SH-SY5Y (cell line): Measurements from ENCODE around the gene HOXD11.

ENCODE experiments used
- GATA2 ChIP-seq: IDR thresholded peaks from 2 replicates; pipeline ENCODE4 v1.6.1; 2011; ENCODE audit warnings: mild to moderate bottlenecking, low read depth, low read length
- GATA3 ChIP-seq: IDR thresholded peaks from 2 replicates; pipeline ENCODE4 v1.6.1; 2011; ENCODE audit warnings: low read depth, mild to moderate bottlenecking, low read length, moderate library complexity

GRCh38 chr2:176152350-176153181 lies 45.5 kb downstream of the HOXD11 start:
- TF ChIP-seq GATA2 (no peak), GATA3 (no peak)
